NCI-H146 treated with DMSO at 0.1 percent for 48 hours (cell line): ENCODE data around the gene FAM43B.

Experiments used
- DNase-seq: peaks from one replicate; lab custom pipeline; 2025; ENCODE audit not compliant: unreplicated experiment; lab: John Stamatoyannopoulos, UW

The FAM43B gene

GRCh38 chr1:20551161-20551560 is 1.2 kb upstream of the FAM43B start:
- DNase-seq = no peak

- DNase-seq = no peak
Observed at GRCh38 chr1:20552728-20553445, 514 bp downstream of the FAM43B start.

GRCh38 chr1:20555025-20555757 is 2.8 kb downstream of the FAM43B start:
- no peak for DNase-seq

GRCh38 chr1:20555758-20556120 is 3.4 kb downstream of the FAM43B start:
- DNase-seq = no peak

- no peak for DNase-seq
Observed at GRCh38 chr1:20558191-20558590, 5.8 kb downstream of the FAM43B start.

GRCh38 chr1:20560966-20561365 is 8.6 kb downstream of the FAM43B start:
- DNase-seq = no peak

- DNase-seq = no peak
Observed at GRCh38 chr1:20565234-20565633, 12.9 kb downstream of the FAM43B start.

- DNase-seq = no peak
Observed at GRCh38 chr1:20569523-20570098, 17.2 kb downstream of the FAM43B start.

GRCh38 chr1:20571427-20571826 is 19.1 kb downstream of the FAM43B start:
- no peak for DNase-seq

- no peak for DNase-seq
Observed at GRCh38 chr1:20573987-20574386, 21.6 kb downstream of the FAM43B start.

- peak; percentile 13 for DNase-seq
Observed at GRCh38 chr1:20574686-20575540, 22.5 kb downstream of the FAM43B start.

GRCh38 chr1:20575541-20576336 is 23.4 kb downstream of the FAM43B start:
- DNase-seq = no peak

GRCh38 chr1:20578062-20578461 is 25.7 kb downstream of the FAM43B start:
- DNase-seq = no peak

GRCh38 chr1:20578721-20579395 is 26.5 kb downstream of the FAM43B start:
- DNase-seq = no peak

- DNase-seq = no peak
Observed at GRCh38 chr1:20584890-20585289, 32.5 kb downstream of the FAM43B start.

- DNase-seq = no peak
Observed at GRCh38 chr1:20586953-20587660, 34.7 kb downstream of the FAM43B start.

GRCh38 chr1:20587661-20588053 is 35.3 kb downstream of the FAM43B start:
- no peak for DNase-seq

- DNase-seq = no peak
Observed at GRCh38 chr1:20588634-20589225, 36.4 kb downstream of the FAM43B start, which contains the start of gene CDA. Gene CDA, plus strand, starts transcription at chr1:20589097. Its CDS starts 33 bp downstream, at chr1:20589130.
